Tibial nerve (tissue), 3 donors: ENCODE data around the gene PLEKHB2.

Source experiments
- CTCF ChIP-seq, 5 experiments: fragments of 200-600 bp in 3 of 5; fragments of 450-650 bp in 2 of 5; sonication (generic) in 3 of 5; IDR thresholded peaks; one replicate each; pipeline ENCODE4 v1.5.1; 2016 to 2019; ENCODE audit warnings: antibody characterized with exemption in 5 of 5, mild to moderate bottlenecking in 3 of 5, moderate library complexity in 2 of 5
- POLR2A ChIP-seq, 2 donors: fragments of 450-650 bp; IDR thresholded peaks; one replicate each; pipeline ENCODE4 v1.6.1; 2017; ENCODE audit warnings: antibody characterized with exemption in 2 of 2, mild to moderate bottlenecking in 2 of 2, moderate library complexity in 2 of 2

GRCh38 chr2:131153529-131153928 is 48.4 kb downstream of the PLEKHB2 start:
- TF ChIP-seq CTCF (IDR thresholded peaks at IDR 0.05) (no peak), POLR2A (IDR thresholded peaks at IDR 0.05) (no peak)
